HG02943 (cell line): Measurements from ENCODE around the gene GCGR.
"Not testable (repeated sequence)": the region's sequence is repeated elsewhere in the genome, so short reads cannot be mapped to it uniquely, and the experiment has no call there.

Experiments used
- ATAC-seq: cut with Tn5 transposase; IDR thresholded peaks from one replicate; pipeline ENCODE4 v1.9.1; 2021; ENCODE audit warnings: mild to moderate bottlenecking, low read depth, moderate library complexity; ENCODE audit not compliant: unreplicated experiment

Gene GCGR

DNA sequence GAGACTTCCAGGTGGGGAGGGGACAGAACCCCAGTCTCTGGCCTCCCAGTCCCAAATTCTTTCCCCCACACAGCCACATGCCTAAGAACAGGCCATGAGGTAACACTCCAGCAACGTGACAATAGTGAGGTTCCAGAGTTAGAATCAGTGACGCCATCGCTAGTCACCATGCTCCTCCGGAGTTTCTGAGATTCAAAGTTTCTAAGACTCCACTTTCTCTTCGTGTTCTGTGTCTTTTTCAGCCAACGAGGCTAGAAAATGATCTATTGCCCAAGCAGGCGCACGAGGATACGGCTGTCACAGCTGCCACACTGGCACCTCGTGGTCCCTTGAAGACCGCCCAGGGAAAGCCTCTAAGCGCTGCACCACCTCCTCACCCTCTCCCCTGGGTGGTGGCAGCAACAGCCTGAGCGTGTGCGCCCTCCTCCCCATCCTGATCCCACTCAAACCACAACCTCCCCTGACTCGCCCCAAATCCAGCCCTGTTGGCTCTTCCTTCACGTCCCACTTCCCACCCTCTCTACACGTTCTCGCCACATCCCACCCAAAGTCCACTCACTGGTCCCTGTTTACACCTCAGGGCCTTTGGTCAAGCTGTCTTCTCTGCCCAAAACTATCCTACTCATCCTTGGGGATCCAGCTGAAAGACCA is 28.1 kb downstream of the GCGR start:
- ATAC-seq: peak; percentile 8

DNA sequence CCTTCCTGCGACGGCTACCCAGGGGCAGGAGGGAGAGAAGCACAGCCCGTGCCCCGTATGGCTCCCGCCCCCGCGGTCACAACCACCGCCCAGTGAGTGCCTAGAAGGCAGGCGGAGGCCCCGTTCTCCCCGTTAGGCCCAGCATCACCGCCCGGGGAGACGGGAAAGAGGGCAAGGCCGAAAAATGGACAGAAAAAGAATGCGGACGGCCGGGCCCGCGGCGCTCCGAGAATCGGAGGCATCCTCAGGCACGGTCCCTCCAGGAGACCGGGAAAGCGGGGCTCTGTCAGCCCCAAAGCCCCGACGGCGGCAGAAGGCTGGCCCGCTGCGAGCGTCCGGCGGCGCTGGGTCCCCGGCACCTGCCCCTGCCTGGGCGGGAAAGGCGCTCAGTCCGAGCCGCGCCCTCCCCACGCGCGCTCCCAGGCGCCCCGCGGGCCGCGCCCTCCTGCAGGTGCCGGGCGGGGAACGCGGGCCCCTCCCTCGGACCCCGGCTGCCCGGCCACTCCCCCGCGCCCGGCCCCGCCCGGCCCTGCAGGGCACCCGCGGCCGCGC is 28.7 kb downstream of the GCGR start:
- peak; percentile 51 for ATAC-seq

DNA sequence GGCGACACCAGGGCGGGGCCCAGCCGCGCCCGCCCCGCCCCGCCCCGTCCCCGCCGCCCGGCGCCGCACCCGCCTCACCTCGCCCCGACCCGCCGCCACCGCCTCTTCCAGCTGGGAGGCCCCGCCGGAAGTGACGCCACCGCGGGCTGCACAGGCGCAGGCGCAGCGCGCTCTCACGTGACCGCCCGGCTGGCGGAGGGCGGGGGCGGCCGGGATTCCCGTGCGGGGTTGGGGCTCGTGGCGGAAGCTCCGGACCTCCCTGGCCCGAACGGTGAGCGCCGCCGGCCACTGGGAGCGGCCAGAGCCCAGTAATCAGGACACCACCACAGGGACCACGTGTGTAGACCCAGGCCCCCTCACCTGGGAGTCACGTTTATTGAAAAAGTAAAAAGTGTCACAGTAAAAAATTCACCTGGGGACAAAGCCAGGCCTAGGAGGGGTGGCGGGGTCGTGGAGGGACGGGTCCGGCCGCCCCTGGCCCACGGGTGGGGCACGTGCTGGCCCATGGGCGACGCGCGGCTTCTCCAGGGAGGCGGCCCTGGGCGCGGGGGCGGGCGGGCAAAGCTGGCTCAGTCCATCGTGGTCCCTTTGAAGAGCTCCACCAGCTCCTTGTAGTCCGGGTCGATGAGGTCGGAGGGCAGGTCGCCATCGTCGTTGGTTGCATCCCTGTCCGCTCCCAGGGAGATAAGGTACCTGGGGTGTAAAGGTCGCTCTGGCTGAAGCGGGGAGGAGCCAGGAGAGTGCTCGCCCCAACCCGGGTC is 29.4 kb downstream of the GCGR start, which contains the start of gene MCRIP1:
MCRIP1 (minus strand) TSS at position 132 of the 761 bp plus-strand sequence. CDS start 8,785 bp downstream, outside the sequence.
- peak; percentile 54 for ATAC-seq

DNA sequence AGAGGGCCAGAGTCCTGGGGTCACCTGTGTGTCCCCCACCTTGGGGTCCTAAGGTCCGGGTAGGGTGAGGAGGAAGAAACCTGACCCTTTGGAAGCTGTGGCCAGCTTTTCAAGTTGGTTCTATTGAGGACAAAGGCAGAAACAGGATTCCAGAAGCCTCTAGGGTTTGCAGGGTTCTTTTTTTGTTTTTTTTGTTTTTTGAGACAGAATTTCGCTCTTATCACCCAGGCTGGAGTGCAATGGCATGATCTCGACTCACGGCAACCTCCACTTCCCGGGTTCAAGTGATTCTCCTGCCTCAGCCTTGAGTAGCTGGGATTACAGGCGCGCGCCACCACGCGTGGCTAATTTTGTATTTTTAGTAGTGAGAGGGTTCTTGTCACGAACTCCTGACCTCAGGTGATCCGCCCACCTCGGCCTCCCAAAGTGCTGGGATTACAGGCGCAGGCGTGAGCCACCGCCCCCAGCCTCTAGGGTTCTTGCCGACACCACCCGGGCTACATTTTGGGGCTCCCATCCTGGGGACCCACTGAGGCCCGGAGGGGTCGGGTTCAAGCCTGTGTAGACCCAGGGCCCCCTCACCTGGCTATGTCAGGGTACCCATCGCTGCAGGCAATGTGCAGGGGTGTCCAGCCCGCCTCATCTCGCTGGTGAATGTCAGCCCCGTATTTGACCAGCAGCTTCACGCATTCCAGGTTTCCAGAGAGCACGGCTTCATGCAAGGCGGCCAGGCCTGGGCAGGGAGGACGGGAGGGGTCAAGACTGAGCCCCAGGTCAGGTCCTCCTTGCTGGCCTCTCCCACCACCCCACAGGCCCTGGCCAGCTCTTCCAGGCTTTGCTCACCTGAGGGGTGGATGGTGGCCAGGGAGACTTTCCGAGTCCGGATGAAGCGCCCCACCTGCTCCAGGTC is 30.2 kb downstream of the GCGR start:
- no peak for ATAC-seq

DNA sequence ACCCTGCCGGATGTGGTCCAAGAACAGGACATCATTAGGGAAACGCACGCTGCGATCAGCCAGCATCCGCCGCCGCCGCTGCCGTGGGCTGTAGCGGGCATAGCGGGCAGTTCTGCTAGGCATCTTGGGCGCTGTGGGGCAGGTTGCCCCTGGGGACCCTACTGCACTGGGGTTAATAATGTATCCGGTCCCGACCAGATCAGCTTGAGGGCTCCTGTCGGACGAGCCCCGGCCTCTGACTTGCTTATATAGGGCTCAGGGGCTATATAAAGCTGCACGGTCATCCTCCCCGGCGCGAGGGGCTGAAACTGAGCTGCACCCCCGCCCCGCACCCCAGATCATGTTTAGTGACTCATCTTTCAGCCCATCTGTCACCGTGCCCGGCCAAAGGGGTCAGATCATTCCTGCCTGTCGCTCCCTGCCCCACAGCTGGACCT is 30.9 kb downstream of the GCGR start, which contains the start of gene PPP1R27:
PPP1R27 (minus strand) TSS at position 220 of the 437 bp plus-strand sequence; CDS start at position 123, 97 bp downstream.
- no peak for ATAC-seq

DNA sequence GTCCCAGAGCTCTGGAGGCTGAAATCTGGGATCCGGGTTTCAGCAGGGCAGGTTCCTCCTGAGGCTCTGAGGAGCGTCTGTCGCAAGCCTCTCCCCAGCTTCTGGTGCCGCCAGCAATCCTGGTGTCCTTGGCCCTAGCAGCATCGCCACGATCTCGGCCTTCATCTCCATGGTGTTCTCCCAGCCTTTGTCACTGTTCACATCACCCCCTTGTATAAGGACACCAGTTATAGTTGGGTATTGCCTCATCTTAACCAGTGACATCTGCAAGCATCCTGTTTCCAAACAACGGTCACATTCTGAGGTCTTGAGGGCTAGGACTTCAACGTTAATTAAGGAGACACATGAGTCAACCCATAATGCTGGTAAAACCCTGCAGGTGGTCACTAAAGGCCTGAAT is 33.7 kb downstream of the GCGR start:
- no peak for ATAC-seq

DNA sequence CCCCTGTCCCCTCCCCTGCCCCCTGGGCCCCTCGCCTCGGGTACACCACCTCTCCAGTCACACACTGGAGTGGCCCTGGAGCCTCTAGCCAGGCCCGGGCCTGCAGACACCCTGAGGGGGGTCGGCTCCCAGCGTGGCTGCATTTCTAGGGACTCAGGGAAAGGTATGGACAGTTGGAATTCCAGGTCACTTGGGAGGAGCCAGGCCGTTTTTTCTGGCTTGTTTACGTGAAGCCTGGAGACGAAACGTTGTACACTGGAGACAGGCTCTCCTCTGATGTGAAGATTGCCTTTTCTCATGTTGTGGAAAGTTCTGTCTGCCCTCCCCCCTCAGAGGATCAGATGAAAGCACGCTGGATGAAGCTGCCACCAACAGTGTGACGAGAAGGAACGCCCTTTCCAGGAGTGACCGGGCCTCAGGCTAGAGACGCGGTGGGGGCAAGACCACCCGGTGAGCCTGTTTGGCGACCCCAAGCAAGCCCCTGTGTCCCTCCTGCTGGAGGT is 34.9 kb downstream of the GCGR start:
- ATAC-seq: no peak

DNA sequence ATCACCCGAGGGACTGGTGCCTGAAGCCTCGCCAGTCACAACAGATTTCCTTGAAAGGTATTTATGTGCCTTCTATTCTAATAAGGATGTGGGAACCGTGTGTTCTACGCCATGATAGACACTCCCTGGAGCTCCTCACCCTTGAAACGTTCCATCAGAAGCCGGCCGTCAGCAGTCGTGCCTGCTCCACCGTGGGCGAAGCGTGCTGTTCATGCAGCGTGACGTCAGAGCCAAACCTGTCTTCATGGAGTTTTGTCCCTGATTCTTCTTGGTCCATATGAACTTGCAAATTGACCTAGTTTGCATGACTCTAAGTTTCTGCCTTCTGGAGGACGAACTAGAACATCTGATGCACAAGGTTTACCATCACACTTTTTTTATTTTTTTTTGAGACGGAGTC is 35.4 kb downstream of the GCGR start:
- ATAC-seq: no peak

DNA sequence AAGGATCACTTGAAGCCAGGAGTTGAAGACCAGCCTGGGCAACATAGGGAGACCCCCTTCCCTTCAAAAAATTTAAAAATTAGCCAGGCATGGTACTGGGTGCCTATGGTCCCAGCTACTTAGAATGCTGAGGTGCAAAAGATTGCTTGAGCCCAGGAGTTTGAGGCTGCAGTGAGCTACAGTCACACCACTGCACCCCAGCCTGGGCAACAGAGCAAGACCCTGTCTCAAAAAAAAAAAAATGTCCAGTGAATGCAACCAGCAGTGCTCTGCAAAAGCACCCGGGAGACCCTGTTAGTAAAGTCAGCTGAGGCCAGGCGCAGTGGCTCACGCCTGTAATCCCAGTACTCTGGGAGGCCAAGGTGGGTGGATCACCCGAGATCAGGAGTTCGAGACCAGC is 36.1 kb downstream of the GCGR start:
- ATAC-seq: not testable (repeated sequence)

DNA sequence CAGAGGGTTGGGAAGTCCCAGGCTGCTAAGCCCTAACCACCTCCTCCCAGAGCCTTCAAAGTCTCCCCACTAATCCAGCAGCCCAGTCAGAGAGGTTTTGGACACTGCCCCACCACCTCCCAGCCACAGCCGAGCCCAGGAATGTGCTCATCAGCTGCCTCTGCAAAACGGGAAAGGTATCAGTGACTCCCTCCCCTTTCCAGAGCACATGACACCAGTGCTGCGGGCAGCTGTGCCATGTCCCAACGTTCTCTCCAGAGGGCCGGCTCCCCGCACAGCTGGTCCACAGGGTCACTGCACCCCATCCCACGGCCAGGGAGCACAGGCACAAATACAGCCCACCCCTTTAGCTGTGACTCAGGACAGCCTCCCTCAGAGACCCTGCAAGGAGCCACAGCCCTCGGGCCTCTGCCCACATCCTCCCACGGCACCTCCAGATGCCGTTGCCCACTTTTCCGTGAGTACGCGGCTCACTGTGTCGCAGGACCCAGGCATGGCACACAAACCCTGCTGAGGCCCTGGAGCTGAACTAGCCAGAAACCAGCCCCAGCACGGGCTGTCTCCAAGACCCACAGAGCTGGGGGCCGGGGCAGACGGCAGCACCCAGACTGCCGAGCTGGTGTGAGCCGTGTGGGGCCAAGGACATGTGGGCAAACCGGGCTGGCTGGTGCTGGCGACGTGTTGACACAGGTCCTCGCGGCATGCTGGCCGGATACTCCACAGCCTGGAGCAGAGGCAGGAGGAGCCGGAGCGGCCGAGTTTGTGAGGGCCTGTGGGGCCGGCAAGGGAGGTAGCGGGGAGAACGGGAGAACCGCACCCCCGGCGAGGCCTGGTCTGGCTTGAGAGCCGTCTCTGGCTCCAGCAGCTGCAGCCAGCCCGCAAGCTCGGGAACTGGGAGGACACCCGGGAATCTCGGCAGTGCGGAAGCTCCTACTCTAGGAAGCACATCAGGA is 37.2 kb downstream of the GCGR start:
- no peak for ATAC-seq

DNA sequence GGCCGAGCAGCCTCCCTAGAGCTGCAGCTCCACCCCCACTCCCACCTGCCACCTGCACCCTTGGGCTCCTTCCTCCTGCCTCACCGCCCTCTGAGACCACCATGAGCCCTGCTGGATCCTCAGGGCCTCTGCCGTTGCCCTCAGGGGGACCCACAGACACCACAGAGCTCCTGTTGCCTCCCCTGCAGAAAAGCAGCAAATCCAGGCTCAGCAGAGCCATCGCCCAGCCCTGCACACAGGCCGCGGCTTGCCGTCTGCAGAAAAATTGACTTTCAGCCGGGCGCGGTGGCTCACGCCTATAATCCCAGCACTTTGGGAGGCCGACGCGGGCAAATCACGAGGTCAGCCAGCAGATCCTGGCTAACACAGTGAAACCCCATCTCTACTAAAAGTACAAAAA is 37.9 kb downstream of the GCGR start:
- ATAC-seq: no peak

DNA sequence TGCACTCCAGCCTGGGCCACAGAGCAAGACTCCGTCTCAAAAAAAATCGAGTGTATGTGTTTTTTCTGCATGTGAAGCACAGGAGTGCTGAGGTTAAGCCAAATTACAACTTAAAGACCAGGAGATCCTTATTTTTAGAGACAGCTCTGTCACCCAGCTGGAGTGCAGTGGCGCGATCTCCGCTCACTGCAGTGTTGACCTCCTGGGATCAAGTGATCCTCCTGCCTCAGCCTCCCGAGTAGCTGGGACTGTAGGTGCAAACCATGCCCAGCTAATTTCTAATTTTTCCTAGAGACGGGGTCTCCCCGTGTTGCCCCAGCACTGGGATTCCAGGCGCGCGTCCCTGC is 38.4 kb downstream of the GCGR start:
- ATAC-seq: no peak

DNA sequence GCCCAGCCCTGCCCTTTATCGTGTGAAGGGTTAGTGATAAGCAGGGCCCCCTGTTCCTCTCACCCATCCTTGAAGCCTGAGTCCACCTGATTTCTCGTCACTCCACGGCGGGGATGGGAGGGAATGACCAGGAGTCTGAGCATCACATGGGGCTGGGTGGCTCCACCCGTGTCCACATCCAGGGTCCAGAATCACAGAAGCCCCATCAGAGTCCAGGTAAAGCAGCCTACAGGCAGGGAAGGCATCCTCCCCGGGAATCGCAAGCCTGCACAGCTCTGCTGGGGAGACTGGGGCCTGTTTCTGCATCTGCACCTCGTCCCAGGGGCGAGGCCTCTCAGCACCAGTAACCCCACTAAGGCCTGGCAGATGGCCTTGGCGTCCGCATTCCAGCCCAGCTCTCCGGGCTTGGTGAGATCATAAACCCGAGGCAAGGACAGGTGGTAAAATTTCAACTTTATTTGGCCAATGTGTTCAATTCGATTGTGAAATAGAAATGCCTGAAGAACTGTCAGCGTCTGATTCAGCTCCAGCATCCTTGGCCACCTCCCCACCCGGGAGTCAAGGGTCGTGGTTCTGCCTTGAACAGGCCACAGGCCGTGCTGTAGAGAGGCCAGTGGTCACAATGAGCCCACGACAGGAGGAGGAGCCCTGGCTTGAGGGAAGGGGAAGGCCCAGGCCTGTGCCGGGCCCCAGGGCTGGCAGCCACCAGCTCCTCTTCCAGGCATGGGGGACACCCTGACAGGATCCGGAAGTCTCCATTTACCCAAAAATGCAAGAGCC is 39.0 kb downstream of the GCGR start:
- ATAC-seq: no peak

DNA sequence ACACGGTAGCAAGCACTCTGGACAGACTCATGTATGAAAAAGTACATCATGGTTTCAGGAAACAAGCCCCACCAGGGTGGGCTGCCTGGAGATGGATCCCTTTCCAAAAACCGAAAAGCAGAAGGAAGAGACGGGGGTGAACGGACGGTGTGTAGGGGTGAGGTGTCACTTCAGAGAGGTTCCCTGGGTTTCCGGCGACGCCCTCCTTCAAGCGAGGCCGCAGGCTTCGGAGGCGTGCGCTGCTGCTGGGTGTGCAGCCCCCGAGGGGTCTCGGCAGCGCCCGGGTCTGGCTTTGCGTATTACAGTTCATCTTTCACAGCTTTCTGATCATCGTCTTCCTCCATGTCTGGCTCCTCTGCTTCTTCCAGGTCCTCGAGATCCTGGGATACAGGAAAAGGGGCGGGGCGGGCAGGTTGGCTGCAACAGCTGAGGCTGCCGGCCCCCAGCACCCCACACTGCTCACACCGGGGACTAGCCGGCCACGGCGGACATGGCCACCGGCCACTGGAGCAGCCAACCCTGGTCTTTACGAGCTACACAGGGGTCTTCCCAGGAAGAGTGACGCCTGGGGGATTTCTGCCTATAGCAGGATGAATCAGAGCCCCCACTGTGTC is 39.9 kb downstream of the GCGR start:
- ATAC-seq: no peak

DNA sequence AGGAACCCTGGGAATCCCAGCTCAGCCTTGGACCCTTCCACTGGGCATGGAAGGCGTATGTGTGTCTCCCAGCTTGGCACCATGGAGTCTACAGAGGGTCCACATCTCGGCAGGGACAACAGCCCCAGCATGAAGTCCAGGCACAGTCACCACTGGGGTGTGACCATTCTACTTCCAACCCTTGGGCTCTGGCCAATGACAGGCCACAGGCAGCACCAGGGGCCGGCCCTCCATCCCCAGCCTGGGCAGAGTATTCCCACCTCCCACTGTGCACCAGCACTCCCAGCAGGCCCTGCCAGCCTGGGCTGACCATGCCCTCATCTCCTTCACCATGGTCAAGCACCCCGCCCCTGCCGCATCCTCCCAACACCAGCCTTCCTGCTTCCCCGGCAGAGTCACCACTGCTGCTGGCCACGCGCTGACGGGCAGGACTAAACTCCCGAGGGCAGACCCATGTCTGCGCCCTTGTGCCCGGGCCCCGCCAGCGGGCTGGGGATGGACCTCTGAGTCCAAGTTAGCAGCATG is 40.4 kb downstream of the GCGR start:
- ATAC-seq: no peak

DNA sequence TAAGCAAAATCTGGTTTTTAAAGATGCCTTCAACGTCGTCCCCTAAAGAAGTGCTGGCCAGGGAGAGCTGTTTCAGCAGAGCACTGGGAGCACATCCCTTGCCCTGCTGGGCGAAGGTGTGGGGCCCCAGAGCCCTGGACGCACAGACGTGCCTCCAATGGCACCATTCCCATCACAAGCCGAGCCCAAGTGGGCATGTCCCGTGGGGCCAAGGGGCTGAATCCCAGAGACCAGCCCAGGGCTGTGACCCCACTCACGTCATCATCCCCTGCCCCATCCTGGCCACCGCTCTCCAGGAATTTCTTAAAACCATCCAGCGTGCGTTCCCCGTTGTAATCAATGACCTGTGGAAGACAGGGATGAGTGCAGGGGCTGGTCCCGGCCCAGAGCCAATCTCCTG is 40.9 kb downstream of the GCGR start:
- ATAC-seq: no peak

DNA sequence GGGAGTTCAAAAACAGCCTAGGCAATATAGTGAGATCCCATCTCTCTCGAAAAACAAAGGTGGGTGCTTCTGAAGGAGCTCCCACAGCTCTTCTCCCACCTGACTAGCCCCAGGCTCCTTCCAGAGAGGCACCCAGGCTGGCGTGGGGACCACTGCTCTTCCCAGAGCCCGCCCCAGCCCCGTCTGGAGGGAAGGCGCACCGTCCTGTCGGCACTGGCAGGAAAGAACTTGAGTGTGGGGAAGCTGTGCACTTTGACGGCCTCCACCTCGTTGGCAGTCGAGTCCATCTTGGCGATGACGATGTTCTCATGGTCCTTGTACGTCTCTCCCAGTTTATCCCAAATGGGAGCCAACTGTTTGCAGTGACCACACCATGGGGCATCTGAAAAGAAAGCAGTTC is 41.4 kb downstream of the GCGR start:
- ATAC-seq: no peak
